ENCODE results near the gene GALNT16.
"Not testable (repeated sequence)": the region's sequence is repeated elsewhere in the genome, so short reads cannot be mapped to it uniquely, and the experiment has no call there.

GALNT16 gene

GRCh38 chr14:69259527-69260189 lies at the start of gene GALNT16:
GALNT16 (plus strand) TSS chr14:69260158; CDS start chr14:69260291, 133 bp downstream.
- H3K4me3 ChIP-seq (ENCODE audit: low read length in 2 of 2) = peak within 1 kb of the TSS; percentile 57 to 79
- no peaks in the 10 kb centered on the region for H3K9me3 ChIP-seq (ENCODE audit: control insufficient read depth in 2 of 2, low read length in 2 of 2)
- peaks cover 21% of the 10 kb centered on the region for H3K4me1 ChIP-seq (ENCODE audit: control insufficient read depth, insufficient read depth, low read length)
- H3K27ac ChIP-seq (ENCODE audit: low read length) = no peak within 1 kb of the TSS
- peaks cover 20 to 43% of the 10 kb centered on the region in 2 donors for H3K27me3 ChIP-seq (ENCODE audit: control insufficient read depth in 1 of 2, insufficient read depth in 2 of 2, low read length in 2 of 2)
- H3K36me3 ChIP-seq (ENCODE audit: control insufficient read depth in 2 of 2, insufficient read depth in 2 of 2, low read length in 2 of 2) = no peaks in the 10 kb centered on the region
- no peak within 1 kb of the TSS for H3K9ac ChIP-seq (ENCODE audit: low read length in 2 of 2)

- Histone ChIP-seq H3K4me3 (ENCODE audit: low read length in 2 of 2) (no peak overlapping the region), H3K27ac (ENCODE audit: low read length) (no peak overlapping the region), H3K9me3 (ENCODE audit: control insufficient read depth in 2 of 2, low read length in 2 of 2) (no peaks in the 10 kb centered on the region), H3K9ac (ENCODE audit: low read length in 2 of 2) (no peak overlapping the region), H3K4me1 (ENCODE audit: control insufficient read depth, insufficient read depth, low read length) (no peaks in the 10 kb centered on the region), H3K27me3 (ENCODE audit: control insufficient read depth in 1 of 2, insufficient read depth in 2 of 2, low read length in 2 of 2) (no peaks in the 10 kb centered on the region), H3K36me3 (ENCODE audit: control insufficient read depth in 2 of 2, insufficient read depth in 2 of 2, low read length in 2 of 2) (peaks cover 2 to 4% of the 10 kb centered on the region in 2 donors)
Observed at GRCh38 chr14:69214393-69214792, 45.6 kb upstream of the GALNT16 start.

- H3K4me1 ChIP-seq (ENCODE audit: control insufficient read depth, insufficient read depth, low read length) = not testable (repeated sequence)
Observed at GRCh38 chr14:69217663-69218062, 42.3 kb upstream of the GALNT16 start.

GRCh38 chr14:69224946-69225345 lies 35.0 kb upstream of the GALNT16 start:
- no peaks in the 10 kb centered on the region for H3K9me3 ChIP-seq (ENCODE audit: control insufficient read depth in 2 of 2, low read length in 2 of 2)
- no peak overlapping the region for H3K9ac ChIP-seq (ENCODE audit: low read length in 2 of 2)
- peaks cover 3 to 13% of the 10 kb centered on the region in 2 donors for H3K36me3 ChIP-seq (ENCODE audit: control insufficient read depth in 2 of 2, insufficient read depth in 2 of 2, low read length in 2 of 2)
- H3K27ac ChIP-seq (ENCODE audit: low read length) = no peak overlapping the region
- H3K4me3 ChIP-seq (ENCODE audit: low read length in 2 of 2) = no peak overlapping the region
- H3K27me3 ChIP-seq (ENCODE audit: control insufficient read depth in 1 of 2, insufficient read depth in 2 of 2, low read length in 2 of 2) = no peaks in the 10 kb centered on the region
- no peaks in the 10 kb centered on the region for H3K4me1 ChIP-seq (ENCODE audit: control insufficient read depth, insufficient read depth, low read length)

More at GRCh38 chr14:69217663-69218062, 42.3 kb upstream of the GALNT16 start:
- not testable (repeated sequence) for H3K9me3 ChIP-seq (ENCODE audit: control insufficient read depth in 2 of 2, low read length in 2 of 2); H3K27me3 ChIP-seq (ENCODE audit: control insufficient read depth in 1 of 2, insufficient read depth in 2 of 2, low read length in 2 of 2); H3K4me3 ChIP-seq (ENCODE audit: low read length in 2 of 2); H3K36me3 ChIP-seq (ENCODE audit: control insufficient read depth in 2 of 2, insufficient read depth in 2 of 2, low read length in 2 of 2); H3K9ac ChIP-seq (ENCODE audit: low read length in 2 of 2); H3K27ac ChIP-seq (ENCODE audit: low read length)

GRCh38 chr14:69226178-69226577 lies 33.8 kb upstream of the GALNT16 start:
- Histone ChIP-seq H3K36me3 (ENCODE audit: control insufficient read depth in 2 of 2, insufficient read depth in 2 of 2, low read length in 2 of 2) (peaks cover 10 to 19% of the 10 kb centered on the region in 2 donors), H3K27ac (ENCODE audit: low read length) (no peak overlapping the region), H3K9me3 (ENCODE audit: control insufficient read depth in 2 of 2, low read length in 2 of 2) (no peaks in the 10 kb centered on the region), H3K9ac (ENCODE audit: low read length in 2 of 2) (no peak overlapping the region), H3K27me3 (ENCODE audit: control insufficient read depth in 1 of 2, insufficient read depth in 2 of 2, low read length in 2 of 2) (no peaks in the 10 kb centered on the region), H3K4me1 (ENCODE audit: control insufficient read depth, insufficient read depth, low read length) (no peaks in the 10 kb centered on the region), H3K4me3 (ENCODE audit: low read length in 2 of 2) (no peak overlapping the region)

GRCh38 chr14:69226736-69227135 lies 33.2 kb upstream of the GALNT16 start:
- H3K27me3 ChIP-seq (ENCODE audit: control insufficient read depth in 1 of 2, insufficient read depth in 2 of 2, low read length in 2 of 2) = no peaks in the 10 kb centered on the region
- H3K9me3 ChIP-seq (ENCODE audit: control insufficient read depth in 2 of 2, low read length in 2 of 2) = no peaks in the 10 kb centered on the region
- no peak overlapping the region for H3K4me3 ChIP-seq (ENCODE audit: low read length in 2 of 2)
- peaks cover 15 to 22% of the 10 kb centered on the region in 2 donors for H3K36me3 ChIP-seq (ENCODE audit: control insufficient read depth in 2 of 2, insufficient read depth in 2 of 2, low read length in 2 of 2)
- H3K9ac ChIP-seq (ENCODE audit: low read length in 2 of 2) = no peak overlapping the region
- H3K4me1 ChIP-seq (ENCODE audit: control insufficient read depth, insufficient read depth, low read length) = no peaks in the 10 kb centered on the region
- H3K27ac ChIP-seq (ENCODE audit: low read length) = no peak overlapping the region

GRCh38 chr14:69231486-69231885 lies 28.5 kb upstream of the GALNT16 start:
- no peaks in the 10 kb centered on the region for H3K9me3 ChIP-seq (ENCODE audit: control insufficient read depth in 2 of 2, low read length in 2 of 2)
- H3K27me3 ChIP-seq (ENCODE audit: control insufficient read depth in 1 of 2, insufficient read depth in 2 of 2, low read length in 2 of 2) = no peaks in the 10 kb centered on the region
- no peaks in the 10 kb centered on the region for H3K4me1 ChIP-seq (ENCODE audit: control insufficient read depth, insufficient read depth, low read length)
- no peak overlapping the region for H3K4me3 ChIP-seq (ENCODE audit: low read length in 2 of 2)
- no peak overlapping the region for H3K27ac ChIP-seq (ENCODE audit: low read length)
- H3K9ac ChIP-seq (ENCODE audit: low read length in 2 of 2) = no peak overlapping the region
- peaks cover 33 to 41% of the 10 kb centered on the region in 2 donors for H3K36me3 ChIP-seq (ENCODE audit: control insufficient read depth in 2 of 2, insufficient read depth in 2 of 2, low read length in 2 of 2)

GRCh38 chr14:69232388-69232787 lies 27.6 kb upstream of the GALNT16 start:
- H3K9ac ChIP-seq (ENCODE audit: low read length in 2 of 2) = no peak overlapping the region
- H3K9me3 ChIP-seq (ENCODE audit: control insufficient read depth in 2 of 2, low read length in 2 of 2) = no peaks in the 10 kb centered on the region
- H3K27ac ChIP-seq (ENCODE audit: low read length) = no peak overlapping the region
- H3K4me1 ChIP-seq (ENCODE audit: control insufficient read depth, insufficient read depth, low read length) = no peaks in the 10 kb centered on the region
- peaks cover 42 to 50% of the 10 kb centered on the region in 2 donors for H3K36me3 ChIP-seq (ENCODE audit: control insufficient read depth in 2 of 2, insufficient read depth in 2 of 2, low read length in 2 of 2)
- H3K27me3 ChIP-seq (ENCODE audit: control insufficient read depth in 1 of 2, insufficient read depth in 2 of 2, low read length in 2 of 2) = no peaks in the 10 kb centered on the region
- H3K4me3 ChIP-seq (ENCODE audit: low read length in 2 of 2) = no peak overlapping the region

GRCh38 chr14:69234106-69234505 lies 25.9 kb upstream of the GALNT16 start:
- Histone ChIP-seq H3K36me3 (ENCODE audit: control insufficient read depth in 2 of 2, insufficient read depth in 2 of 2, low read length in 2 of 2) (peaks cover 51 to 61% of the 10 kb centered on the region in 2 donors), H3K27me3 (ENCODE audit: control insufficient read depth in 1 of 2, insufficient read depth in 2 of 2, low read length in 2 of 2) (no peaks in the 10 kb centered on the region), H3K4me1 (ENCODE audit: control insufficient read depth, insufficient read depth, low read length) (no peaks in the 10 kb centered on the region), H3K27ac (ENCODE audit: low read length) (no peak overlapping the region), H3K4me3 (ENCODE audit: low read length in 2 of 2) (no peak overlapping the region), H3K9ac (ENCODE audit: low read length in 2 of 2) (no peak overlapping the region), H3K9me3 (ENCODE audit: control insufficient read depth in 2 of 2, low read length in 2 of 2) (no peaks in the 10 kb centered on the region)

GRCh38 chr14:69235708-69236107 lies 24.2 kb upstream of the GALNT16 start:
- no peak overlapping the region for H3K27ac ChIP-seq (ENCODE audit: low read length)
- H3K9me3 ChIP-seq (ENCODE audit: control insufficient read depth in 2 of 2, low read length in 2 of 2) = no peaks in the 10 kb centered on the region
- peaks cover 51 to 64% of the 10 kb centered on the region in 2 donors for H3K36me3 ChIP-seq (ENCODE audit: control insufficient read depth in 2 of 2, insufficient read depth in 2 of 2, low read length in 2 of 2)
- no peak overlapping the region for H3K4me3 ChIP-seq (ENCODE audit: low read length in 2 of 2)
- no peak overlapping the region for H3K9ac ChIP-seq (ENCODE audit: low read length in 2 of 2)
- no peaks in the 10 kb centered on the region for H3K4me1 ChIP-seq (ENCODE audit: control insufficient read depth, insufficient read depth, low read length)
- H3K27me3 ChIP-seq (ENCODE audit: control insufficient read depth in 1 of 2, insufficient read depth in 2 of 2, low read length in 2 of 2) = no peaks in the 10 kb centered on the region

GRCh38 chr14:69237142-69237541 lies 22.8 kb upstream of the GALNT16 start:
- no peak overlapping the region for H3K9ac ChIP-seq (ENCODE audit: low read length in 2 of 2)
- H3K27me3 ChIP-seq (ENCODE audit: control insufficient read depth in 1 of 2, insufficient read depth in 2 of 2, low read length in 2 of 2) = no peaks in the 10 kb centered on the region
- H3K4me3 ChIP-seq (ENCODE audit: low read length in 2 of 2) = no peak overlapping the region
- no peak overlapping the region for H3K27ac ChIP-seq (ENCODE audit: low read length)
- H3K4me1 ChIP-seq (ENCODE audit: control insufficient read depth, insufficient read depth, low read length) = no peaks in the 10 kb centered on the region
- H3K9me3 ChIP-seq (ENCODE audit: control insufficient read depth in 2 of 2, low read length in 2 of 2) = no peaks in the 10 kb centered on the region
- peaks cover 52 to 62% of the 10 kb centered on the region in 2 donors for H3K36me3 ChIP-seq (ENCODE audit: control insufficient read depth in 2 of 2, insufficient read depth in 2 of 2, low read length in 2 of 2)
